Measurements from ENCODE around the gene CD101. TPM values are rescaled to one million over a fixed set of nuclear protein-coding genes. Genes with fewer than 3 reads are reported as not detected.

Gene CD101
- total RNA-seq, 1 experiment from 2014 or later: 1.8 TPM

- Mint-ChIP-seq H3K36me3 (ENCODE audit: insufficient read depth in 1 of 3, low read depth in 3 of 3) (no peaks in the 10 kb centered on the region), H3K27ac (no peak overlapping the region), H3K4me1 (peaks cover 11 to 25% of the 10 kb centered on the region in 2 experiments), H3K27me3 (ENCODE audit: low read depth) (no peaks in the 10 kb centered on the region), H3K4me3 (no peak overlapping the region), H3K9me3 (peaks cover 0 to 2% of the 10 kb centered on the region in 2 experiments; a peak in 1 of 5 replicates)
- no peaks in the 10 kb centered on the region for H3K23me2 ChIP-seq (ENCODE audit: insufficient read length, low read depth, low read length, poor library complexity, severe bottlenecking)
- H2BK20ac ChIP-seq (ENCODE audit: low read depth, low read length, poor library complexity, severe bottlenecking): no peak overlapping the region
- no peak overlapping the region for H3K18ac ChIP-seq (ENCODE audit: insufficient read length, low read depth, low read length)
- no peak overlapping the region for H3K9ac ChIP-seq (ENCODE audit: extremely low read depth, insufficient read length, low read length)
- no peak overlapping the region for H2AK5ac ChIP-seq (ENCODE audit: insufficient read length, low read length)
- H2BK12ac ChIP-seq (ENCODE audit: insufficient read length, low read depth, low read length): no peak overlapping the region
- no peaks in the 10 kb centered on the region for H3K79me2 ChIP-seq (ENCODE audit: insufficient read depth, low read length)
- H3K23ac ChIP-seq (ENCODE audit: insufficient read length, low read depth, low read length): no peak overlapping the region
- H3K79me1 ChIP-seq (ENCODE audit: insufficient read depth, low read depth, low read length, poor library complexity, severe bottlenecking): no peaks in the 10 kb centered on the region
- H3T11ph ChIP-seq (ENCODE audit: low read length): no peak overlapping the region
- no peaks in the 10 kb centered on the region for H3K27me3 ChIP-seq (ENCODE audit: insufficient read depth, low read length)
- H4K20me1 ChIP-seq (ENCODE audit: control insufficient read depth, insufficient read depth, insufficient read length): no peaks in the 10 kb centered on the region
- no peak overlapping the region for H3K14ac ChIP-seq (ENCODE audit: insufficient read depth, low read length)
- H2BK5ac ChIP-seq (ENCODE audit: insufficient read length, low read length): no peak overlapping the region
- WGBS (ENCODE audit: extremely low coverage, insufficient read length, low lambda C conversion rate): no CpG with 5 or more reads among the region's 1 CpG
- H3K4me1 ChIP-seq (ENCODE audit: insufficient read depth, low read length): no peaks in the 10 kb centered on the region; the same call in 1 of the 2 replicates
- no peak overlapping the region for H3K4me2 ChIP-seq (ENCODE audit: insufficient read depth, insufficient read length, low read length)
- H3K56ac ChIP-seq (ENCODE audit: insufficient read length, low read depth, low read length): no peak overlapping the region
- no peak overlapping the region for H4K91ac ChIP-seq (ENCODE audit: insufficient read length, low read depth, low read length)
- no peak overlapping the region for H2BK15ac ChIP-seq (ENCODE audit: low read depth, low read length)
- H3K4ac ChIP-seq (ENCODE audit: low read depth, low read length): no peak overlapping the region
- no peaks in the 10 kb centered on the region for H3K9me3 ChIP-seq (ENCODE audit: control insufficient read depth, low read depth, low read length)
- DNase-seq: no peak
- no peak overlapping the region for H4K8ac ChIP-seq (replicated peaks; ENCODE audit: insufficient read length, low read depth, low read length)
- no peak overlapping the region for H2BK120ac ChIP-seq (ENCODE audit: low read depth, low read length, poor library complexity, severe bottlenecking)
- no peak overlapping the region for H4K5ac ChIP-seq (ENCODE audit: insufficient read length, low read depth, low read length)
- no peak overlapping the region for H2AFZ ChIP-seq (ENCODE audit: low read length)
- no peak overlapping the region for H3K27ac ChIP-seq (ENCODE audit: insufficient read length, low read depth, low read length)
- TF ChIP-seq, protein P1, sequence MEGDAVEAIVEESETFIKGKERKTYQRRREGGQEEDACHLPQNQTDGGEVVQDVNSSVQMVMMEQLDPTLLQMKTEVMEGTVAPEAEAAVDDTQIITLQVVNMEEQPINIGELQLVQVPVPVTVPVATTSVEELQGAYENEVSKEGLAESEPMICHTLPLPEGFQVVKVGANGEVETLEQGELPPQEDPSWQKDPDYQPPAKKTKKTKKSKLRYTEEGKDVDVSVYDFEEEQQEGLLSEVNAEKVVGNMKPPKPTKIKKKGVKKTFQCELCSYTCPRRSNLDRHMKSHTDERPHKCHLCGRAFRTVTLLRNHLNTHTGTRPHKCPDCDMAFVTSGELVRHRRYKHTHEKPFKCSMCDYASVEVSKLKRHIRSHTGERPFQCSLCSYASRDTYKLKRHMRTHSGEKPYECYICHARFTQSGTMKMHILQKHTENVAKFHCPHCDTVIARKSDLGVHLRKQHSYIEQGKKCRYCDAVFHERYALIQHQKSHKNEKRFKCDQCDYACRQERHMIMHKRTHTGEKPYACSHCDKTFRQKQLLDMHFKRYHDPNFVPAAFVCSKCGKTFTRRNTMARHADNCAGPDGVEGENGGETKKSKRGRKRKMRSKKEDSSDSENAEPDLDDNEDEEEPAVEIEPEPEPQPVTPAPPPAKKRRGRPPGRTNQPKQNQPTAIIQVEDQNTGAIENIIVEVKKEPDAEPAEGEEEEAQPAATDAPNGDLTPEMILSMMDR (conservative IDR thresholded peaks at IDR 0.05): no peak
Observed at GRCh38 chr1:117037802-117038201, 36.2 kb downstream of the CD101 start.

Data from H9 (cell line).